ENCODE data around the gene PTX4. TPM values are rescaled to one million over a fixed set of nuclear protein-coding genes. Genes with fewer than 3 reads are reported as not detected.

Gene PTX4
- total RNA-seq, 1 experiment from 2014 or later = 0.22 TPM

DNA sequence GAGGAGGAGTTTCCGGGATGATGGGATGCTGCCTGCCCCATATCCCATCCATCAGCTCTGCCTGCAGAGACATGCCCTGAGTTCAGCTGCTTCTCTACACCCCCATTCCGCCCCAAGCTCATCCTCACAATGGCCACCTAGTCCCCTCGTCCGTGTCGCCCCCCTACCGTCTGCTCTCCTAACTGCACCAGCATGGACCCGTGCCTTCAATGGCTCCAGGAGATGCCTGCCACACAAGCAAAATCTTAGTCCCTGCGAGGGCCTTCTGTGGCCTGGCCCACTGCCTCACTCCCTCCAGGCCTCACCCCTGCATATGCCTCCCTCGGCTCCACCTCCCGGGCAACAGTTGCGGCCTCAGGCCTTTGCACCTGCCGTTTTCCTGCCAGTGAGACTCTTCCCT lies 2.6 kb upstream of the PTX4 start:
- BruUV-seq (replicated peaks) = no TSS peak
- Histone ChIP-seq H3K4me2 (ENCODE audit: low read length) (no peak overlapping the region), H4K20me1 (ENCODE audit: low read length) (peaks cover 5% of the 10 kb centered on the region; the same call in 1 of the 2 replicates), H3K9me2 (replicated peaks; ENCODE audit: low read length) (no peaks in the 10 kb centered on the region), H3K4me1 (ENCODE audit: insufficient read depth, low read length) (peaks cover 13% of the 10 kb centered on the region), H3K9me3 (ENCODE audit: low read length) (no peaks in the 10 kb centered on the region), H3K27me3 (ENCODE audit: low read length) (no peaks in the 10 kb centered on the region), H3K79me2 (ENCODE audit: low read length) (peaks cover 25% of the 10 kb centered on the region), H3K9ac (ENCODE audit: low read length) (no peak overlapping the region), H3K4me3 (ENCODE audit: low read length) (no peak overlapping the region), H3K36me3 (ENCODE audit: low read depth, low read length) (0 out of 2 replicates have a peak, but pooled peaks cover 3% of the 10 kb centered on the region), H3F3A (ENCODE audit: low read length, unreplicated experiment) (no peaks in the 10 kb centered on the region), H3K27ac (ENCODE audit: low read length) (no peak overlapping the region), H2AFZ (ENCODE audit: low read length) (no peak overlapping the region)
- ATAC-seq = no peak
- ChIA-PET CTCF (no interaction called here), POLR2A (ENCODE audit: unreplicated experiment) (no interaction called here)
- DNase-seq = no peak
- TF ChIP-seq EZH2 (IDR thresholded peaks at IDR 0.05; ENCODE audit: low read length, unreplicated experiment) = no peak
- intact Hi-C loops (cut with micrococcal nuclease) = no loop called here

DNA sequence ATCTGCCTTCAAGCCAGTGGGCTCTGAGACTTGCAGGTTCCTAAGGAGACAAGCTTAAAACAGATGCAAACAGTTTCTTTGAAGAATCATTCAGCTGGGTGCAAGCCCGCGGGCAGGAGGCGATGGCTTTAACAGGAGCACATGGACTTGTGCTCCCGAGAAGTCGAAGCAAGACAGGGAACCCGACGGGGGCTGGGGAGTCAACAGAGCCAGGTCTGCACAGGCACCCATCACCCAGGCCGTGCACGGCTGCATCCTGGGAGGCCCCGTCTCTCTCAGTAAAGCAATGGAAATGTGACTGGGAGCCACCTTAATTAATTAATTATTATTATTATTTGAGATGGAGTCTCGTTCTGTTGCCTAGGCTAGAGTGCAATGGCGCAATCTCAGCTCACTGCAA lies 333 bp upstream of the PTX4 start:
- no peaks in the 10 kb centered on the region for H4K20me1 ChIP-seq (ENCODE audit: low read length)
- CTCF ChIA-PET = no interaction called here
- POLR2A ChIA-PET (ENCODE audit: unreplicated experiment) = no interaction called here

DNA sequence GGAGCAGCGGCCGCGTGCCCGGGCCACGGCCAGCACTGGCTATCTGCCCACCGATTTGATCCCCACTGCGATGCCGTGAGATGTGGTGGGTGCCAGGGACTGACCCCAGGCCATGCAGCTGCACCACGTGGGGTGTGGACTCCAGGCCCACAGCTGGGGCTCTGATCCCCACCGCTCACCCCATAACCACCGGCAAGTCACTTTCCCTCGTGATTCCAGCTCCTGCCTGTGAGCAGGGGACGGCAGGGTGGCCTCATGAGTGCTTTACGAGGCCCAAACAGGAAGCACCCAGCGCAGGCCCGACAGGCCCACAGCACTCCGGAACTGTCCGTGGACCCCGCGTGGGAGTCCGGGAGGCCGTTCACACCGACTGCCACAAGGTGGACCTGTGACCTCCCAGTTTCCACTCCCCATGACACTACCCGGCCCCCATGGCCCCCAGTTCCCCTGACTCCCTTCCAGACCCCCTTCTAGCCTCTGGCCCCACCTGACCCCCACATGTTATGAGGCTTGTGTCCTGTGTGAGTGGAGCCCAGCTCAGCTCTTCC lies 616 bp downstream of the PTX4 start:
- peaks cover 7% of the 10 kb centered on the region for H3K4me1 ChIP-seq (ENCODE audit: insufficient read depth, low read length)
- H4K20me1 ChIP-seq (ENCODE audit: low read length) = no peaks in the 10 kb centered on the region
- ATAC-seq (no peak), DNase-seq (no peak)
- TF ChIP-seq EZH2phosphoT487 (IDR thresholded peaks at IDR 0.05; ENCODE audit: borderline replicate concordance, low read length) (no peak), EZH2 (IDR thresholded peaks at IDR 0.05; ENCODE audit: low read length, unreplicated experiment) (no peak)
- TF ChIP-seq, protein P1, sequence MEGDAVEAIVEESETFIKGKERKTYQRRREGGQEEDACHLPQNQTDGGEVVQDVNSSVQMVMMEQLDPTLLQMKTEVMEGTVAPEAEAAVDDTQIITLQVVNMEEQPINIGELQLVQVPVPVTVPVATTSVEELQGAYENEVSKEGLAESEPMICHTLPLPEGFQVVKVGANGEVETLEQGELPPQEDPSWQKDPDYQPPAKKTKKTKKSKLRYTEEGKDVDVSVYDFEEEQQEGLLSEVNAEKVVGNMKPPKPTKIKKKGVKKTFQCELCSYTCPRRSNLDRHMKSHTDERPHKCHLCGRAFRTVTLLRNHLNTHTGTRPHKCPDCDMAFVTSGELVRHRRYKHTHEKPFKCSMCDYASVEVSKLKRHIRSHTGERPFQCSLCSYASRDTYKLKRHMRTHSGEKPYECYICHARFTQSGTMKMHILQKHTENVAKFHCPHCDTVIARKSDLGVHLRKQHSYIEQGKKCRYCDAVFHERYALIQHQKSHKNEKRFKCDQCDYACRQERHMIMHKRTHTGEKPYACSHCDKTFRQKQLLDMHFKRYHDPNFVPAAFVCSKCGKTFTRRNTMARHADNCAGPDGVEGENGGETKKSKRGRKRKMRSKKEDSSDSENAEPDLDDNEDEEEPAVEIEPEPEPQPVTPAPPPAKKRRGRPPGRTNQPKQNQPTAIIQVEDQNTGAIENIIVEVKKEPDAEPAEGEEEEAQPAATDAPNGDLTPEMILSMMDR (conservative IDR thresholded peaks at IDR 0.05; ENCODE audit: low read depth, low read length) = no peak
- H3K36me3 ChIP-seq (ENCODE audit: low read depth, low read length) = no peaks in the 10 kb centered on the region
- H3K9ac ChIP-seq (ENCODE audit: low read length) = no peak overlapping the region
- H2AFZ ChIP-seq (ENCODE audit: low read length) = no peak overlapping the region
- H3K9me2 ChIP-seq (replicated peaks; ENCODE audit: low read length) = no peaks in the 10 kb centered on the region
- H3K4me2 ChIP-seq (ENCODE audit: low read length) = no peak overlapping the region
- CTCF ChIA-PET = no interaction called here
- H3K27me3 ChIP-seq (ENCODE audit: low read length) = no peaks in the 10 kb centered on the region
- BruUV-seq (replicated peaks) = no TSS peak
- H3K4me3 ChIP-seq (ENCODE audit: low read length) = no peak overlapping the region
- H3K9me3 ChIP-seq (ENCODE audit: low read length) = no peaks in the 10 kb centered on the region
- intact Hi-C loops (cut with micrococcal nuclease) = no loop called here
- no peaks in the 10 kb centered on the region for H3K79me2 ChIP-seq (ENCODE audit: low read length)
- POLR2A ChIA-PET (ENCODE audit: unreplicated experiment) = no interaction called here
- no peak overlapping the region for H3K27ac ChIP-seq (ENCODE audit: low read length)
- no peaks in the 10 kb centered on the region for H3F3A ChIP-seq (ENCODE audit: low read length, unreplicated experiment)

More for the DNA sequence above, 333 bp upstream of the PTX4 start:
- no peak for ATAC-seq
- Histone ChIP-seq H3K4me3 (ENCODE audit: low read length) (no peak overlapping the region), H3K4me2 (ENCODE audit: low read length) (no peak overlapping the region), H3K9ac (ENCODE audit: low read length) (no peak overlapping the region), H3K27me3 (ENCODE audit: low read length) (no peaks in the 10 kb centered on the region), H3F3A (ENCODE audit: low read length, unreplicated experiment) (no peaks in the 10 kb centered on the region), H3K4me1 (ENCODE audit: insufficient read depth, low read length) (peaks cover 7% of the 10 kb centered on the region), H3K9me3 (ENCODE audit: low read length) (no peaks in the 10 kb centered on the region), H3K9me2 (replicated peaks; ENCODE audit: low read length) (no peaks in the 10 kb centered on the region), H2AFZ (ENCODE audit: low read length) (no peak overlapping the region), H3K79me2 (ENCODE audit: low read length) (peaks cover 8% of the 10 kb centered on the region), H3K27ac (ENCODE audit: low read length) (no peak overlapping the region), H3K36me3 (ENCODE audit: low read depth, low read length) (no peaks in the 10 kb centered on the region)
- BruUV-seq (replicated peaks) = no TSS peak
- no peak for DNase-seq
- TF ChIP-seq EZH2 (IDR thresholded peaks at IDR 0.05; ENCODE audit: low read length, unreplicated experiment) (no peak), EZH2phosphoT487 (IDR thresholded peaks at IDR 0.05; ENCODE audit: borderline replicate concordance, low read length) (no peak)
- TF ChIP-seq, protein P1 (conservative IDR thresholded peaks at IDR 0.05; ENCODE audit: low read depth, low read length) = no peak
- intact Hi-C loops (cut with micrococcal nuclease) = no loop called here

Data from PC-3 (cell line).